HG02759 (cell line): ENCODE measurements around the gene MORF4L2.
A peak's percentile ranks its signal among the peaks of the same experiment; 100 is the strongest.

Experiments
- ATAC-seq: cut with Tn5 transposase; IDR thresholded peaks from one replicate; pipeline ENCODE4 v1.9.1; 2021; ENCODE audit warnings: mild to moderate bottlenecking, moderate library complexity; ENCODE audit not compliant: unreplicated experiment

Gene MORF4L2

GRCh38 chrX:103686199-103687072 lies at the start of gene MORF4L2:
MORF4L2 (minus strand) TSS chrX:103686699; CDS start chrX:103677027, 9,672 bp downstream.
- peak; percentile 90 for ATAC-seq

- ATAC-seq, result no peak
Measured at GRCh38 chrX:103734125-103734760, 47.7 kb upstream of the MORF4L2 start.

- ATAC-seq, result no peak
Measured at GRCh38 chrX:103733017-103733416, 46.5 kb upstream of the MORF4L2 start.

GRCh38 chrX:103730796-103731493 lies 44.4 kb upstream of the MORF4L2 start:
- ATAC-seq, result no peak

GRCh38 chrX:103730147-103730795 lies 43.8 kb upstream of the MORF4L2 start:
- no peak for ATAC-seq

- ATAC-seq, result no peak
Measured at GRCh38 chrX:103729015-103729414, 42.5 kb upstream of the MORF4L2 start.

- ATAC-seq, result no peak
Measured at GRCh38 chrX:103727115-103727514, 40.6 kb upstream of the MORF4L2 start.

- ATAC-seq, result no peak
Measured at GRCh38 chrX:103726477-103726876, 40.0 kb upstream of the MORF4L2 start.

- ATAC-seq, result no peak
Measured at GRCh38 chrX:103722505-103722904, 36.0 kb upstream of the MORF4L2 start.

- no peak for ATAC-seq
Measured at GRCh38 chrX:103718120-103718519, 31.6 kb upstream of the MORF4L2 start.

GRCh38 chrX:103716962-103717361 lies 30.5 kb upstream of the MORF4L2 start:
- ATAC-seq, result no peak

GRCh38 chrX:103710609-103711008 lies 24.1 kb upstream of the MORF4L2 start, which contains the start of gene TMEM31:
TMEM31 (plus strand) TSS chrX:103710909; CDS start chrX:103712259, 1,350 bp downstream.
- no peak for ATAC-seq

GRCh38 chrX:103704863-103705262 lies 18.4 kb upstream of the MORF4L2 start:
- no peak for ATAC-seq

GRCh38 chrX:103699243-103699642 lies 12.7 kb upstream of the MORF4L2 start:
- no peak for ATAC-seq

GRCh38 chrX:103697687-103698086 lies 11.2 kb upstream of the MORF4L2 start:
- ATAC-seq, result no peak

GRCh38 chrX:103691059-103691458 lies 4.6 kb upstream of the MORF4L2 start:
- ATAC-seq, result no peak

GRCh38 chrX:103688946-103689345 lies 2.4 kb upstream of the MORF4L2 start:
- no peak for ATAC-seq

- no peak for ATAC-seq
Measured at GRCh38 chrX:103687696-103688201, 1.2 kb upstream of the MORF4L2 start.

GRCh38 chrX:103687073-103687695 lies 685 bp upstream of the MORF4L2 start:
- ATAC-seq, result peak; percentile 64

GRCh38 chrX:103685396-103685795 lies 1.1 kb downstream of the MORF4L2 start:
- no peak for ATAC-seq
